Left ventricle myocardium superior (tissue), 1 donor: Measurements from ENCODE around the gene PGS1. TPM values are rescaled to one million over a fixed set of nuclear protein-coding genes. Genes with fewer than 3 reads are reported as not detected.

ENCODE experiments used
- total RNA-seq: library from RNA; stranded (reverse); fragmentation: NEBNext Ultra II Directional; extraction: Animal tissue kit (Norgen Biotek cat#: 25700); gene quantifications from one replicate; pipeline ENCODE4 v1.2.1, GENCODE V29; 2021
- donor health status: DM: no; HTN: yes; CAD: no; lungs with severe emphysema.

Gene PGS1
- total RNA-seq, 1 donor from 2014 or later: 18.3 TPM

Other genes with a start within 250 kb of the PGS1 start
- 69.2 TPM for gene TMC6, start 249.9 kb upstream of the PGS1 start, total RNA-seq
- gene TMC8, start 247.9 kb upstream of the PGS1 start, total RNA-seq: 1.5 TPM
- not detected for gene C17orf99, start 232.3 kb upstream of the PGS1 start, total RNA-seq
- 120 TPM for gene SYNGR2, start 210.1 kb upstream of the PGS1 start, total RNA-seq
- gene TK1, start 191.6 kb upstream of the PGS1 start, total RNA-seq: 2.1 TPM
- gene AFMID, start 191.3 kb upstream of the PGS1 start, total RNA-seq: 45.0 TPM
- gene BIRC5, start 164.4 kb upstream of the PGS1 start, total RNA-seq: 0.69 TPM
- not detected for gene TMEM235, start 147.0 kb upstream of the PGS1 start, total RNA-seq
- gene SOCS3, start 18.6 kb upstream of the PGS1 start, total RNA-seq: 11.1 TPM
- gene DNAH17, start 198.7 kb downstream of the PGS1 start, total RNA-seq: not detected